ENCODE results near the gene CAST.
A peak's percentile ranks its signal among the peaks of the same experiment; 100 is the strongest.

The CAST gene

DNA sequence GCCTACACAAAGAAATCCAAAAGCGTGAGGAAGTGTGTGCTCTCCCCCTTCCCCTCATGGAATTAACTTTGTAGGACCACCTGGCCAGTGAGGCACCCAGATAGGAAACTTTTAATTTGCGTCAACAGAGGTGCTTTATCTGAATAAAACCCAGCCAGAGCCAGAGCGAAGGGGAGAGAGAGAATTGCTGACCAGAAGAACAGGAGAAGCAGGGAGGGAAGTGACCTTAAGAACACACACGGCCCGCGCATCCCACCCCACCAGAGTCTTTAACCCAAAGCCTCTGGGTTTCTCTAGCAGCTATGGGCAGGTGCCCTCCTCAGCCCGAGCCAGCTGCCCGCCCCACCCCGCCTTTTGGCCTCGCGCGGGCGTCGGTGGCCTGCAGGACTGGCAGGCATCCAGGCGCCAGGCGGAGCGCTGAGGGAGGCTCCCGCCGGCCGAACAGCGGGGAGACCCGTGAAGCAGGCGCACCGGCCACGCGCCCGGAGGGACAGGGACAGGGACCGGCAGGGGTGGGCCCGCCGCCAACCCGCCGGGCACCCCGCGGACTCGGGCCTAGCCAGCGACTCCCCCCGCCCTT, 145.0 kb downstream of the CAST start (continued):
- peak; percentile 41; the same call in 1 of the 2 replicates for TF ChIP-seq ZNF37A (tag by site-specific recombination; IDR thresholded peaks at IDR 0.05)
- 0 out of 2 replicates have a peak, but pooled peaks have one; percentile 29 for TF ChIP-seq ZNF768 (tag by site-specific recombination; IDR thresholded peaks at IDR 0.05)
- peak; percentile 78 for TF ChIP-seq ZNF660 (tag by site-specific recombination; IDR thresholded peaks at IDR 0.05)
- 0 out of 2 replicates have a peak, but pooled peaks have one; percentile 29 for TF ChIP-seq ZNF10 (tag by site-specific recombination; IDR thresholded peaks at IDR 0.05)
- no peak for TF ChIP-seq MYNN (tag by site-specific recombination; IDR thresholded peaks at IDR 0.05; ENCODE audit: borderline replicate concordance)
- TF ChIP-seq, protein P1, sequence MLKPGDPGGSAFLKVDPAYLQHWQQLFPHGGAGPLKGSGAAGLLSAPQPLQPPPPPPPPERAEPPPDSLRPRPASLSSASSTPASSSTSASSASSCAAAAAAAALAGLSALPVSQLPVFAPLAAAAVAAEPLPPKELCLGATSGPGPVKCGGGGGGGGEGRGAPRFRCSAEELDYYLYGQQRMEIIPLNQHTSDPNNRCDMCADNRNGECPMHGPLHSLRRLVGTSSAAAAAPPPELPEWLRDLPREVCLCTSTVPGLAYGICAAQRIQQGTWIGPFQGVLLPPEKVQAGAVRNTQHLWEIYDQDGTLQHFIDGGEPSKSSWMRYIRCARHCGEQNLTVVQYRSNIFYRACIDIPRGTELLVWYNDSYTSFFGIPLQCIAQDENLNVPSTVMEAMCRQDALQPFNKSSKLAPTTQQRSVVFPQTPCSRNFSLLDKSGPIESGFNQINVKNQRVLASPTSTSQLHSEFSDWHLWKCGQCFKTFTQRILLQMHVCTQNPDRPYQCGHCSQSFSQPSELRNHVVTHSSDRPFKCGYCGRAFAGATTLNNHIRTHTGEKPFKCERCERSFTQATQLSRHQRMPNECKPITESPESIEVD (tag by site-specific recombination; IDR thresholded peaks at IDR 0.05) = 0 out of 2 replicates have a peak, but pooled peaks have one; percentile 17
- TF ChIP-seq, protein P2, sequence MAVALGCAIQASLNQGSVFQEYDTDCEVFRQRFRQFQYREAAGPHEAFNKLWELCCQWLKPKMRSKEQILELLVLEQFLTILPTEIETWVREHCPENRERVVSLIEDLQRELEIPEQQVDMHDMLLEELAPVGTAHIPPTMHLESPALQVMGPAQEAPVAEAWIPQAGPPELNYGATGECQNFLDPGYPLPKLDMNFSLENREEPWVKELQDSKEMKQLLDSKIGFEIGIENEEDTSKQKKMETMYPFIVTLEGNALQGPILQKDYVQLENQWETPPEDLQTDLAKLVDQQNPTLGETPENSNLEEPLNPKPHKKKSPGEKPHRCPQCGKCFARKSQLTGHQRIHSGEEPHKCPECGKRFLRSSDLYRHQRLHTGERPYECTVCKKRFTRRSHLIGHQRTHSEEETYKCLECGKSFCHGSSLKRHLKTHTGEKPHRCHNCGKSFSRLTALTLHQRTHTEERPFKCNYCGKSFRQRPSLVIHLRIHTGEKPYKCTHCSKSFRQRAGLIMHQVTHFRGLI (tag by site-specific recombination; IDR thresholded peaks at IDR 0.05) = peak; percentile 82
- no peak for TF ChIP-seq ZBTB48 (tag by site-specific recombination; IDR thresholded peaks at IDR 0.05)
- TF ChIP-seq KLF10 (tag by site-specific recombination; IDR thresholded peaks at IDR 0.05) = 0 out of 2 replicates have a peak, but pooled peaks have one; percentile 27
- TF ChIP-seq KLF16 (tag by site-specific recombination; IDR thresholded peaks at IDR 0.05) = 0 out of 2 replicates have a peak, but pooled peaks have one; percentile 17
- TF ChIP-seq YY1 (tag by site-specific recombination; IDR thresholded peaks at IDR 0.05) = 0 out of 2 replicates have a peak, but pooled peaks have one; percentile 41
- peak; percentile 69 for TF ChIP-seq ZFP69B (tag by site-specific recombination; IDR thresholded peaks at IDR 0.05)

DNA sequence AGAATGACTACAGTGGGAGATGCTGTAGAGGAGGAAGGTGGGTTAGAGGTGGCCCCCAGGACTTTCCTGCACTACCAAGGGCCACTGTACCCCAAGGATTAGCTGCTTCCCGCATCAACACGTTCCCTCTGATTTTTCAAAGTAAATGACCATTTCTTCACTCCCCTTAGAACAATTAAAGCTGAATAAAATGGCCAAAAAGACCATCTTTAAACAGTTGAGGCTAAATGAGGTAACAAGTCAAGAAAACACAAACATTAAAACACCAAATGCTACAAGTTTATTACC, 146.3 kb downstream of the CAST start:
- CTCF ChIA-PET = no interaction called here
- no peaks in the 10 kb centered on the region for H3K9me3 ChIP-seq (ENCODE audit: control insufficient read depth, insufficient read depth, low read depth, low read length)
- TF ChIP-seq ZNF660 (tag by site-specific recombination; IDR thresholded peaks at IDR 0.05) = no peak
- no peak for TF ChIP-seq ZBTB20 (tag by site-specific recombination; IDR thresholded peaks at IDR 0.05)
- TF ChIP-seq ZNF223 (tag by site-specific recombination; IDR thresholded peaks at IDR 0.05) = no peak
- no peak for TF ChIP-seq ZNF561 (tag by site-specific recombination; IDR thresholded peaks at IDR 0.05; ENCODE audit: borderline replicate concordance)
- TF ChIP-seq, protein P3, sequence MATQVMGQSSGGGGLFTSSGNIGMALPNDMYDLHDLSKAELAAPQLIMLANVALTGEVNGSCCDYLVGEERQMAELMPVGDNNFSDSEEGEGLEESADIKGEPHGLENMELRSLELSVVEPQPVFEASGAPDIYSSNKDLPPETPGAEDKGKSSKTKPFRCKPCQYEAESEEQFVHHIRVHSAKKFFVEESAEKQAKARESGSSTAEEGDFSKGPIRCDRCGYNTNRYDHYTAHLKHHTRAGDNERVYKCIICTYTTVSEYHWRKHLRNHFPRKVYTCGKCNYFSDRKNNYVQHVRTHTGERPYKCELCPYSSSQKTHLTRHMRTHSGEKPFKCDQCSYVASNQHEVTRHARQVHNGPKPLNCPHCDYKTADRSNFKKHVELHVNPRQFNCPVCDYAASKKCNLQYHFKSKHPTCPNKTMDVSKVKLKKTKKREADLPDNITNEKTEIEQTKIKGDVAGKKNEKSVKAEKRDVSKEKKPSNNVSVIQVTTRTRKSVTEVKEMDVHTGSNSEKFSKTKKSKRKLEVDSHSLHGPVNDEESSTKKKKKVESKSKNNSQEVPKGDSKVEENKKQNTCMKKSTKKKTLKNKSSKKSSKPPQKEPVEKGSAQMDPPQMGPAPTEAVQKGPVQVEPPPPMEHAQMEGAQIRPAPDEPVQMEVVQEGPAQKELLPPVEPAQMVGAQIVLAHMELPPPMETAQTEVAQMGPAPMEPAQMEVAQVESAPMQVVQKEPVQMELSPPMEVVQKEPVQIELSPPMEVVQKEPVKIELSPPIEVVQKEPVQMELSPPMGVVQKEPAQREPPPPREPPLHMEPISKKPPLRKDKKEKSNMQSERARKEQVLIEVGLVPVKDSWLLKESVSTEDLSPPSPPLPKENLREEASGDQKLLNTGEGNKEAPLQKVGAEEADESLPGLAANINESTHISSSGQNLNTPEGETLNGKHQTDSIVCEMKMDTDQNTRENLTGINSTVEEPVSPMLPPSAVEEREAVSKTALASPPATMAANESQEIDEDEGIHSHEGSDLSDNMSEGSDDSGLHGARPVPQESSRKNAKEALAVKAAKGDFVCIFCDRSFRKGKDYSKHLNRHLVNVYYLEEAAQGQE (tag by site-specific recombination; IDR thresholded peaks at IDR 0.05) = no peak
- H3K4me3 ChIP-seq (ENCODE audit: low read depth, low read length) = peak overlapping the region; percentile 21
- no peaks in the 10 kb centered on the region for H3K36me3 ChIP-seq (ENCODE audit: control insufficient read depth in 2 of 2, insufficient read depth in 1 of 2, low read length in 2 of 2)
- no peak overlapping the region for H3K27ac ChIP-seq (ENCODE audit: extremely low read depth, low read depth, low read length)
- H3K4me1 ChIP-seq (ENCODE audit: control insufficient read depth, insufficient read depth, low read length) = no peaks in the 10 kb centered on the region; the same call in 1 of the 2 replicates
- POLR2A ChIA-PET = interaction anchor here (0.7 to 2.0 kb wide), 15 partner anchors 8 to 224 kb away, joined by 3 to 7 read pairs (median 4); partner anchors contain the start of genes CAST and ERAP2

Data from HEK293 (cell line).